Natural killer cell (primary cell): ENCODE measurements around the gene CEP20. TPM values are rescaled to one million over a fixed set of nuclear protein-coding genes. Genes with fewer than 3 reads are reported as not detected.

ENCODE experiments used
- ATAC-seq, 3 donors: fragments of 150-1000 bp in 2 of 3; fragments of 200-7000 bp in 1 of 3; cut with Tn5 transposase; 1 replicate in 1 of 3; 2 replicates in 2 of 3; pipeline ENCODE4 v1.10.0; 2021; ENCODE audit warnings: mild to moderate bottlenecking in 2 of 3, moderate library complexity in 2 of 3
- DNase-seq, 2 donors: peaks; one replicate each; pipeline versions ENCODE4 v3.0.0 to v3.0.0-alpha.2; 2013 to 2021; ENCODE audit warnings: mixed read lengths in 1 of 2
- H3K27ac ChIP-seq: one replicate; pipeline ENCODE4 v1.5.1; 2013; ENCODE audit warnings: mild to moderate bottlenecking, low read length
- H3K27me3 ChIP-seq: one replicate; pipeline ENCODE4 v1.6.1; 2013; ENCODE audit warnings: low read length; ENCODE audit not compliant: control insufficient read depth, insufficient read depth
- H3K36me3 ChIP-seq: one replicate; pipeline ENCODE4 v1.6.1; 2013; ENCODE audit warnings: low read length; ENCODE audit not compliant: control insufficient read depth, insufficient read depth
- H3K4me1 ChIP-seq: one replicate; pipeline ENCODE4 v1.6.1; 2013; ENCODE audit warnings: low read length; ENCODE audit not compliant: control insufficient read depth, insufficient read depth
- H3K4me3 ChIP-seq: one replicate; pipeline ENCODE4 v1.5.1; 2013; ENCODE audit warnings: low read length
- H3K9me3 ChIP-seq: one replicate; pipeline ENCODE4 v1.6.1; 2013; ENCODE audit warnings: low read length; ENCODE audit not compliant: control insufficient read depth, insufficient read depth
- H3K27ac Mint-ChIP-seq, 2 donors: one replicate each; pipeline ENCODE4 v1.8.0; 2022; ENCODE audit warnings: mild to moderate bottlenecking in 2 of 2, mixed read lengths in 2 of 2, moderate library complexity in 1 of 2
- H3K27me3 Mint-ChIP-seq, 2 donors: one replicate each; pipeline ENCODE4 v1.8.0; 2022; ENCODE audit warnings: low read depth in 2 of 2, mixed read lengths in 2 of 2
- H3K36me3 Mint-ChIP-seq: one replicate; pipeline ENCODE4 v1.8.0; 2022; ENCODE audit warnings: mixed read lengths
- H3K4me1 Mint-ChIP-seq, 2 donors: one replicate each; pipeline ENCODE4 v1.8.0; 2022; ENCODE audit warnings: mixed read lengths in 2 of 2
- H3K4me3 Mint-ChIP-seq: one replicate; pipeline ENCODE4 v1.8.0; 2022; ENCODE audit warnings: mild to moderate bottlenecking, moderate library complexity, mixed read lengths
- H3K9me3 Mint-ChIP-seq, 2 donors: one replicate each; pipeline ENCODE4 v1.8.0; 2022; ENCODE audit warnings: mixed read lengths in 2 of 2
- CTCF ChIP-seq: fragments of 200-600 bp; IDR thresholded peaks from one replicate; pipeline ENCODE4 v1.8.0; 2022; ENCODE audit warnings: antibody characterized with exemption
- WGBS: methylation state at CpG from one replicate; pipeline ENCODE4 v1.1.7; 2013; ENCODE audit warnings: missing lambda C conversion rate; ENCODE audit not compliant: insufficient coverage; 5-methylcytosine and 5-hydroxymethylcytosine counted together
- intact Hi-C: fragments of 100-400 bp; cut with micrococcal nuclease; formaldehyde crosslinking; loops from one replicate; pipeline ENCODE4 v1.14.2; 2022
- total RNA-seq, 4 donors: library from RNA; stranded (reverse); fragments of 120-200 nt in 1 of 4; gene quantifications; one replicate each; pipeline versions ENCODE4 v1.2.3 to v1.2.4, GENCODE V29; 2013 to 2022

The CEP20 gene
- total RNA-seq, 3 donors from 2014 or later (not counting 1 experiment from before 2014, with no cell fraction given), result 21.4 to 23.2 (median 23.1) TPM

DNA sequence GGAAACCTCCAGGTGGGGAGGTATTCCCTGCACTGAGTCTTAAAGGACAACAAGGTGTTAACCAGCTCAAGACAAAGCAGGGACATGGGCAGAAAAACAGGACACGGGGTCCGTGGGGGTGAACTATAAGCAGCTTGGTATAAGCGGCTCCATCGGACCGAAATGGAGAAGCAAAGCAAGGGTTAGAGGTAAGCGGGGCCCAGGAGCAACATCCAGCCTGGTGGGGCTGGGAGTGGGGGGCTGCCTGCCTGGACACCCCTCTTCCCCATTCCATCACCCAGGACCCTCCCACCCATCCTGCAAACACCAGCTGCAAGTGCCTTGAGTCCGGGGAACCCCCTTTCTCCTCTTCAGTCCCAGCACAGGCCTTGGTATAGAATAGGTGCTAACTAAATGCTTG, 61.1 kb downstream of the CEP20 start:
- ATAC-seq (no peak), DNase-seq (no peak)
- Mint-ChIP-seq H3K27me3 (no peaks in the 10 kb centered on the region), H3K9me3 (no peaks in the 10 kb centered on the region), H3K4me3 (no peak overlapping the region), H3K36me3 (no peaks in the 10 kb centered on the region), H3K4me1 (no peaks in the 10 kb centered on the region), H3K27ac (no peak overlapping the region)
- TF ChIP-seq CTCF, result no peak
- H3K36me3 ChIP-seq, result no peaks in the 10 kb centered on the region
- H3K9me3 ChIP-seq, result no peaks in the 10 kb centered on the region
- no peaks in the 10 kb centered on the region for H3K27me3 ChIP-seq
- no peak overlapping the region for H3K4me3 ChIP-seq
- intact Hi-C loops, result no loop called here
- 95% methylated on average over 5 of the region's 7 CpGs for WGBS
- no peak overlapping the region for H3K27ac ChIP-seq
- no peaks in the 10 kb centered on the region for H3K4me1 ChIP-seq

GRCh38 chr16:15825750-15826305, 62.6 kb downstream of the CEP20 start:
- Histone ChIP-seq H3K27me3 (no peaks in the 10 kb centered on the region), H3K4me3 (no peak overlapping the region), H3K9me3 (no peaks in the 10 kb centered on the region), H3K36me3 (no peaks in the 10 kb centered on the region), H3K4me1 (no peaks in the 10 kb centered on the region), H3K27ac (no peak overlapping the region)
- Mint-ChIP-seq H3K27ac (no peak overlapping the region), H3K9me3 (no peaks in the 10 kb centered on the region), H3K27me3 (no peaks in the 10 kb centered on the region), H3K36me3 (no peaks in the 10 kb centered on the region), H3K4me1 (no peaks in the 10 kb centered on the region), H3K4me3 (no peak overlapping the region)
- DNase-seq (no peak), ATAC-seq (no peak)
- WGBS, result 88% methylated on average over 9 of the region's 9 CpGs
- no peak for TF ChIP-seq CTCF
- intact Hi-C loops, result no loop called here

DNA sequence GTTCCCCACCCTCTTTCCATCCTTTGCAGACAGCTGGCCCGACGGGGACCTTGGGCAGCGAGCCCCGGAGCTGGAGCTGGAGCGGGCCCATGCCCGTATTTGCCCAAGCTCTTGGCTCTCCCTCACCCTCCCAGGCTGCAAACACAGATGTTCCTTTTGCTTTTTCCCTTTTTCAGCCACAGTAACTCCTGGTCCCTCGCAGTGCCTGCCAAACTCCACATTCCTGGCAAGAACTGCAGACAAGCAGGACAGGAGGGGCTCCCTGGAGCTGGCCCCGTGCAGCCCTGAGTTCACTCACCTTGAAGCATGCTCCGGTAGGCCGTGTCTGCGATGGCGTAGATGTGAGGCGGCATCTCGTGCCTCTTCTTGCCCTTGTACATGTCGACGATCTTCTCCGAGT, 65.4 kb downstream of the CEP20 start:
- Histone ChIP-seq H3K27ac (no peak overlapping the region), H3K36me3 (no peaks in the 10 kb centered on the region), H3K4me1 (no peaks in the 10 kb centered on the region), H3K4me3 (no peak overlapping the region), H3K9me3 (no peaks in the 10 kb centered on the region), H3K27me3 (no peaks in the 10 kb centered on the region)
- H3K9me3 Mint-ChIP-seq, result no peaks in the 10 kb centered on the region
- ATAC-seq (no peak), DNase-seq (no peak)
- WGBS, result 92% methylated on average over 17 of the region's 17 CpGs
- intact Hi-C loops, result loop anchor here (5.0 kb wide), 1 partner anchor 56 kb away; no protein-coding TSS in a partner anchor
- H3K27me3 Mint-ChIP-seq, result peaks cover 0 to under 1% of the 10 kb centered on the region in 2 donors
- H3K27ac Mint-ChIP-seq, result no peak overlapping the region
- no peak for TF ChIP-seq CTCF
- H3K36me3 Mint-ChIP-seq, result no peaks in the 10 kb centered on the region
- no peak overlapping the region for H3K4me3 Mint-ChIP-seq
- no peaks in the 10 kb centered on the region for H3K4me1 Mint-ChIP-seq

GRCh38 chr16:15820837-15821236, 67.6 kb downstream of the CEP20 start:
- Mint-ChIP-seq H3K4me1 (no peaks in the 10 kb centered on the region), H3K4me3 (no peak overlapping the region), H3K27ac (no peak overlapping the region), H3K9me3 (peaks cover 4 to 5% of the 10 kb centered on the region in 2 donors), H3K36me3 (peaks cover 6% of the 10 kb centered on the region), H3K27me3 (peaks cover 5 to 9% of the 10 kb centered on the region in 2 donors)
- intact Hi-C loops, result loop anchor here (5.0 kb wide), 1 partner anchor 54 kb away; no protein-coding TSS in a partner anchor
- H3K4me1 ChIP-seq, result no peaks in the 10 kb centered on the region
- no peak overlapping the region for H3K4me3 ChIP-seq
- 96% methylated on average over 7 of the region's 7 CpGs for WGBS
- DNase-seq (no peak), ATAC-seq (no peak)
- TF ChIP-seq CTCF, result no peak
- H3K9me3 ChIP-seq, result no peaks in the 10 kb centered on the region
- no peaks in the 10 kb centered on the region for H3K27me3 ChIP-seq
- no peaks in the 10 kb centered on the region for H3K36me3 ChIP-seq
- no peak overlapping the region for H3K27ac ChIP-seq
